Loucy (cell line): ENCODE data around the gene PLXNA4.

Experiments used
- H2AFZ ChIP-seq: fragments of 200-600 bp; sonication (generic); 2 replicates; pipeline ENCODE4 v1.6.0; 2016; ENCODE audit warnings: antibody characterized with exemption, mild to moderate bottlenecking, low read length, moderate library complexity
- H3F3A ChIP-seq: fragments of 200-600 bp; 2 replicates; pipeline ENCODE4 v1.6.0; 2016; ENCODE audit warnings: antibody characterized with exemption, low read depth, mild to moderate bottlenecking
- H3K27me3 ChIP-seq: fragments of 200-600 bp; sonication (generic); 2 replicates; pipeline ENCODE4 v1.6.1; 2014; ENCODE audit warnings: low read length, mild to moderate bottlenecking; ENCODE audit not compliant: insufficient read depth, poor library complexity, severe bottlenecking
- H3K36me3 ChIP-seq: fragments of 200-600 bp; sonication (generic); 2 replicates; pipeline ENCODE4 v1.6.1; 2016; ENCODE audit warnings: low read length; ENCODE audit not compliant: insufficient read depth
- H3K4me1 ChIP-seq: fragments of 200-600 bp; sonication (generic); 2 replicates; pipeline ENCODE4 v1.5.1; 2014; ENCODE audit warnings: low read length, mild to moderate bottlenecking; ENCODE audit not compliant: insufficient read depth, poor library complexity, severe bottlenecking
- H3K4me2 ChIP-seq: fragments of 200-600 bp; sonication (generic); 2 replicates; pipeline ENCODE4 v1.6.0; 2014; ENCODE audit warnings: antibody characterized with exemption, low read length, low read depth, mild to moderate bottlenecking; ENCODE audit not compliant: poor library complexity, severe bottlenecking
- H3K4me3 ChIP-seq: fragments of 200-600 bp; sonication (generic); 2 replicates; pipeline ENCODE4 v1.5.1; 2014; ENCODE audit warnings: low read length, mild to moderate bottlenecking, mixed read lengths; ENCODE audit not compliant: poor library complexity, severe bottlenecking
- H3K79me2 ChIP-seq: fragments of 200-600 bp; sonication (generic); 2 replicates; pipeline ENCODE4 v1.6.1; 2014; ENCODE audit warnings: low read length; ENCODE audit not compliant: insufficient read depth
- H3K9ac ChIP-seq: fragments of 200-600 bp; sonication (generic); 2 replicates; pipeline ENCODE4 v1.6.0; 2014; ENCODE audit warnings: mild to moderate bottlenecking, low read depth, low read length, moderate library complexity; ENCODE audit not compliant: poor library complexity, severe bottlenecking
- H3K9me2 ChIP-seq: fragments of 200-600 bp; sonication (generic); replicated peaks from 2 replicates; pipeline ENCODE4 v1.6.1; 2016; ENCODE audit warnings: low read depth, low read length, mixed read lengths
- H3K9me3 ChIP-seq: fragments of 200-600 bp; sonication (generic); 2 replicates; pipeline ENCODE4 v1.6.1; 2014; ENCODE audit warnings: mild to moderate bottlenecking, antibody characterized with exemption, low read length, low read depth; ENCODE audit not compliant: insufficient read depth
- H4K20me1 ChIP-seq: fragments of 200-600 bp; sonication (generic); 2 replicates; pipeline ENCODE4 v1.6.0; 2014; ENCODE audit warnings: antibody characterized with exemption, low read length, mild to moderate bottlenecking; ENCODE audit not compliant: insufficient read depth, poor library complexity, severe bottlenecking
- EZH2phosphoT487 ChIP-seq: fragments of 200-600 bp; IDR thresholded peaks from 2 replicates; pipeline ENCODE4 v1.6.1; 2018; ENCODE audit warnings: antibody characterized with exemption, mild to moderate bottlenecking, moderate library complexity, borderline replicate concordance
- TF ChIP-seq, protein P1 (sequence below): fragments of 200-600 bp; sonication (generic); conservative IDR thresholded peaks from 2 replicates; pipeline ENCODE4 v1.5.1; 2014; ENCODE audit warnings: mild to moderate bottlenecking, antibody characterized with exemption, low read length

Gene PLXNA4

DNA sequence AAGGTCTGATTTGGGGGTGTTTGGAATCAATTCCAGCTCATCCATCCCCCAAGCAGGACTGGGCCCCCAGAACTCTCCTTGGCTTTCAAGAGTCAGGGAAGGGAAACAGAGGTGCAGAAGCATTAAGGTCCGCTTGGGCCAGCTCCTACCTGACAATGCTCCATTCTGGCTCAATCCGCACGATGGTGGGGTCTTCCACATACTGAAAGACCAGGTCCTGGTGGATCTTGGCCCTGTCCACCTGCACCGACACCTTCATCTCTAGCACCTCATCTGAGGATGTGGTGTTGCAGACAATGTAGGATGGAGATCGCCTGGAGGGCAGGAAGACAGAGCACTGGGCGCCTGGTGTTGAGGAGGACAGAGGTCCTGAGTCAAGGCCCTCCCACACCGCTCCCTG, 391.1 kb downstream of the PLXNA4 start:
- H3K4me3 ChIP-seq: no peak overlapping the region
- no peaks in the 10 kb centered on the region for H3K36me3 ChIP-seq
- no peaks in the 10 kb centered on the region for H3K4me1 ChIP-seq
- no peak overlapping the region for H3K9ac ChIP-seq
- H3K9me3 ChIP-seq: no peaks in the 10 kb centered on the region; the same call in 1 of the 2 replicates
- H2AFZ ChIP-seq: no peak overlapping the region
- H3K4me2 ChIP-seq: no peak overlapping the region
- no peaks in the 10 kb centered on the region for H3K79me2 ChIP-seq
- no peaks in the 10 kb centered on the region for H3K27me3 ChIP-seq
- no peaks in the 10 kb centered on the region for H3K9me2 ChIP-seq
- TF ChIP-seq, protein P1, sequence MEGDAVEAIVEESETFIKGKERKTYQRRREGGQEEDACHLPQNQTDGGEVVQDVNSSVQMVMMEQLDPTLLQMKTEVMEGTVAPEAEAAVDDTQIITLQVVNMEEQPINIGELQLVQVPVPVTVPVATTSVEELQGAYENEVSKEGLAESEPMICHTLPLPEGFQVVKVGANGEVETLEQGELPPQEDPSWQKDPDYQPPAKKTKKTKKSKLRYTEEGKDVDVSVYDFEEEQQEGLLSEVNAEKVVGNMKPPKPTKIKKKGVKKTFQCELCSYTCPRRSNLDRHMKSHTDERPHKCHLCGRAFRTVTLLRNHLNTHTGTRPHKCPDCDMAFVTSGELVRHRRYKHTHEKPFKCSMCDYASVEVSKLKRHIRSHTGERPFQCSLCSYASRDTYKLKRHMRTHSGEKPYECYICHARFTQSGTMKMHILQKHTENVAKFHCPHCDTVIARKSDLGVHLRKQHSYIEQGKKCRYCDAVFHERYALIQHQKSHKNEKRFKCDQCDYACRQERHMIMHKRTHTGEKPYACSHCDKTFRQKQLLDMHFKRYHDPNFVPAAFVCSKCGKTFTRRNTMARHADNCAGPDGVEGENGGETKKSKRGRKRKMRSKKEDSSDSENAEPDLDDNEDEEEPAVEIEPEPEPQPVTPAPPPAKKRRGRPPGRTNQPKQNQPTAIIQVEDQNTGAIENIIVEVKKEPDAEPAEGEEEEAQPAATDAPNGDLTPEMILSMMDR: no peak
- TF ChIP-seq EZH2phosphoT487: no peak
- no peaks in the 10 kb centered on the region for H3F3A ChIP-seq
- H4K20me1 ChIP-seq: no peaks in the 10 kb centered on the region

- Histone ChIP-seq H3K4me3 (no peak overlapping the region), H3K4me2 (no peak overlapping the region), H3F3A (no peaks in the 10 kb centered on the region), H3K9ac (no peak overlapping the region), H3K79me2 (no peaks in the 10 kb centered on the region), H3K27me3 (no peaks in the 10 kb centered on the region), H3K9me2 (no peaks in the 10 kb centered on the region), H3K4me1 (no peaks in the 10 kb centered on the region), H3K9me3 (no peaks in the 10 kb centered on the region; the same call in 1 of the 2 replicates), H2AFZ (no peak overlapping the region), H4K20me1 (no peaks in the 10 kb centered on the region), H3K36me3 (no peaks in the 10 kb centered on the region)
- TF ChIP-seq, protein P1: no peak
- TF ChIP-seq EZH2phosphoT487: no peak
Measured at GRCh38 chr7:132183781-132184380, 392.4 kb downstream of the PLXNA4 start.

DNA sequence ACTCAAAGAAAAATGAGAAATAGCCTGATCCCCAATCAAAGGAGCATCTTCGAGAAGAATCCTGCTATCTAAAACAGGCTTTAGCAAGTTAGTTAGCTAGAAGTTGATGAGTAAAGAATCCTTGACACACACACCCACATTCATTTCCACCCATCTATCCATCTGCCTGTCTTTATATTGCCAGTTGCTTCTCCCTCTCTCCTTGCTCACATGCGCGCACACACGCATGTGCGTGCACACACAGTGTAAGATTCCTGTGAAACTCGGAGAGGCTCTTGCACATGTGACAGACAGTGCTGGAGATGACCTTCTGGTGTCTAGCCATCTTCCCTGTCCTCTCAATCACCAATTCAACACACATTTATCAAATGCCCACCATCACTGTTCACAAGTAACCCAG, 393.3 kb downstream of the PLXNA4 start:
- Histone ChIP-seq H3K9me2 (no peaks in the 10 kb centered on the region), H2AFZ (no peak overlapping the region)

More for the DNA sequence above, 393.3 kb downstream of the PLXNA4 start:
- H3K27me3 ChIP-seq: no peaks in the 10 kb centered on the region
- no peak overlapping the region for H3K4me2 ChIP-seq
- no peaks in the 10 kb centered on the region for H3K4me1 ChIP-seq
- H3K9me3 ChIP-seq: no peaks in the 10 kb centered on the region; the same call in 1 of the 2 replicates
- H3F3A ChIP-seq: no peaks in the 10 kb centered on the region
- H3K4me3 ChIP-seq: no peak overlapping the region
- H4K20me1 ChIP-seq: no peaks in the 10 kb centered on the region
- H3K9ac ChIP-seq: no peak overlapping the region
- no peaks in the 10 kb centered on the region for H3K79me2 ChIP-seq
- H3K36me3 ChIP-seq: no peaks in the 10 kb centered on the region
- TF ChIP-seq EZH2phosphoT487: no peak
- TF ChIP-seq, protein P1: no peak
